Measurements from ENCODE around the gene NTM.

NTM gene

GRCh38 chr11:132263241-132263640 lies 892.8 kb downstream of the NTM start:
- no peak for DNase-seq (ENCODE audit: low read depth)
- H3K4me3 ChIP-seq (ENCODE audit: low read length): no peak overlapping the region
- TF ChIP-seq CTCF (conservative IDR thresholded peaks at IDR 0.05; ENCODE audit: low read depth, low read length): no peak

GRCh38 chr11:132263875-132264274 lies 893.5 kb downstream of the NTM start:
- DNase-seq (ENCODE audit: low read depth): no peak
- no peak for TF ChIP-seq CTCF (conservative IDR thresholded peaks at IDR 0.05; ENCODE audit: low read depth, low read length)
- H3K4me3 ChIP-seq (ENCODE audit: low read length): no peak overlapping the region

- no peak for TF ChIP-seq CTCF (conservative IDR thresholded peaks at IDR 0.05; ENCODE audit: low read depth, low read length)
- H3K4me3 ChIP-seq (ENCODE audit: low read length): no peak overlapping the region
- DNase-seq (ENCODE audit: low read depth): no peak
These were observed 894.2 kb downstream of the NTM start for GRCh38 chr11:132264616-132265015.

- DNase-seq (ENCODE audit: low read depth): no peak
- TF ChIP-seq CTCF (conservative IDR thresholded peaks at IDR 0.05; ENCODE audit: low read depth, low read length): peak; percentile 64
- H3K4me3 ChIP-seq (ENCODE audit: low read length): no peak overlapping the region
These were observed 908.6 kb downstream of the NTM start for GRCh38 chr11:132278801-132279574.

- H3K4me3 ChIP-seq (ENCODE audit: low read length): no peak overlapping the region
- DNase-seq (ENCODE audit: low read depth): no peak
- TF ChIP-seq CTCF (conservative IDR thresholded peaks at IDR 0.05; ENCODE audit: low read depth, low read length): no peak
These were observed 913.6 kb downstream of the NTM start for GRCh38 chr11:132284048-132284447.

- no peak overlapping the region for H3K4me3 ChIP-seq (ENCODE audit: low read length)
- no peak for DNase-seq (ENCODE audit: low read depth)
- no peak for TF ChIP-seq CTCF (conservative IDR thresholded peaks at IDR 0.05; ENCODE audit: low read depth, low read length)
These were observed 914.2 kb downstream of the NTM start for GRCh38 chr11:132284611-132285010.

- H3K4me3 ChIP-seq (ENCODE audit: low read length): no peak overlapping the region
- no peak for DNase-seq (ENCODE audit: low read depth)
- TF ChIP-seq CTCF (conservative IDR thresholded peaks at IDR 0.05; ENCODE audit: low read depth, low read length): no peak
These were observed 915.2 kb downstream of the NTM start for GRCh38 chr11:132285631-132286030.
